Ascending aorta (tissue), 2 donors: ENCODE data around the gene ADAT2. TPM values are rescaled to one million over a fixed set of nuclear protein-coding genes. Genes with fewer than 3 reads are reported as not detected.

Source experiments
- DNase-seq, 2 donors: peaks; one replicate each; pipeline ENCODE4 v3.0.0-alpha.2; 2019; ENCODE audit warnings: low spot score in 2 of 2
- H3K27ac ChIP-seq, 2 donors: fragments of 200-600 bp; sonication (generic); one replicate each; pipeline ENCODE4 v1.5.1; 2016 to 2017; ENCODE audit warnings: mild to moderate bottlenecking in 1 of 2
- H3K27me3 ChIP-seq: fragments of 200-600 bp; sonication (generic); one replicate; pipeline ENCODE4 v1.5.1; 2017
- H3K36me3 ChIP-seq, 2 donors: fragments of 200-600 bp; sonication (generic); one replicate each; pipeline ENCODE4 v1.5.1; 2016
- H3K4me1 ChIP-seq, 2 donors: fragments of 200-600 bp; sonication (generic); one replicate each; pipeline ENCODE4 v1.5.1; 2016 to 2017; ENCODE audit warnings: mild to moderate bottlenecking in 1 of 2
- H3K4me3 ChIP-seq, 2 donors: fragments of 200-600 bp; sonication (generic); one replicate each; pipeline ENCODE4 v1.5.1; 2016 to 2017; ENCODE audit warnings: mild to moderate bottlenecking in 1 of 2
- H3K9me3 ChIP-seq, 2 donors: fragments of 200-600 bp; sonication (generic); one replicate each; pipeline ENCODE4 v1.5.1; 2016
- intact Hi-C: fragments of 100-400 bp; cut with DNase I; formaldehyde crosslinking; loops from one replicate; pipeline ENCODE4 v1.15.1; 2023
- total RNA-seq: library from RNA; depleted of rRNA; stranded (reverse); fragments of >200 nt; gene quantifications from one replicate; pipeline ENCODE4 v1.1.0, GENCODE V29; 2016
- TF ChIP-seq, protein P1 (sequence below), 3 experiments: fragments of 200-600 bp in 2 of 3; fragments of 450-650 bp in 1 of 3; sonication (generic) in 2 of 3; IDR thresholded peaks; one replicate each; pipeline ENCODE4 v1.5.1; 2016 to 2019; ENCODE audit warnings: antibody characterized with exemption in 3 of 3, mild to moderate bottlenecking in 1 of 3, moderate library complexity in 1 of 3

Gene ADAT2
- total RNA-seq, 1 donor from 2014 or later: 24.8 TPM

DNA sequence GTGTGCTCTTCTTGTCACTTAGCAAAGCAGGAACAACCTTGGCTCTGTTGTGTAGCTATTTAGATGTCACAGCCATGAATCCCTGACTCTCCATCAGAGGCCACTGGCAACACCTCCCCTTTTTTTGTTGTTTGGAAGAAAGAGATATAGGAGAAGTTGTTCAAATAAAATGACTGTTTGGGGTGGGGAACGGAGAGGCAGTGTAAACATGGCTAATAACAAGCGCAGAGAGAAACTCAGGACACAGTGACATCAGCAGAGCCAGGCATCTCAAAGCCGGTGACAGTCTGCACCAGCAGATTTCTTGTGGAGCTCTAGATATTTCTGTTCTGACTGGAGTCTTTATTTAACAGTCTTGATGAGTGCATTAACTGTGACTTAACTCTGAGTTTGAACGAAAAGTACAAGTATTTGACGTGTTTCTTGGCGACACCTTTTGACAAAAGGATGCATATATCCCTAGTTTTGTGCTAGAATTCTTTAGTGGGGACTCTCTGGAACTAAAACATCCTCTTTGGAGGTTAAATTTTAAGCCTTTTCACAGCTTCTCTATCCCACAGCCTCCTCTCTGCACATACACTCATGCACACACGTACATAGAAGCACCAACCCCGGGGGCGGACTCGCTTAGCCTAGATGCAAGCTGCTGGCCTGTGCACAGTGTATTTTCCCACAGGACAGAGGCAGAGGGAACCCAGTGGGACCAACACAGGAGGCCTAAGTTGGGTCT is 53.8 kb downstream of the ADAT2 start:
- intact Hi-C loops: loop anchor here (5.0 kb wide), 1 partner anchor 49 kb away; no protein-coding TSS in a partner anchor
- Histone ChIP-seq H3K9me3 (no peaks in the 10 kb centered on the region), H3K4me3 (no peak overlapping the region), H3K27me3 (no peaks in the 10 kb centered on the region), H3K4me1 (peaks cover 5 to 19% of the 10 kb centered on the region in 2 donors), H3K36me3 (no peaks in the 10 kb centered on the region), H3K27ac (peak overlapping the region in 1 of 2 donors; percentile 63)
- DNase-seq: no peak
- TF ChIP-seq, protein P1, sequence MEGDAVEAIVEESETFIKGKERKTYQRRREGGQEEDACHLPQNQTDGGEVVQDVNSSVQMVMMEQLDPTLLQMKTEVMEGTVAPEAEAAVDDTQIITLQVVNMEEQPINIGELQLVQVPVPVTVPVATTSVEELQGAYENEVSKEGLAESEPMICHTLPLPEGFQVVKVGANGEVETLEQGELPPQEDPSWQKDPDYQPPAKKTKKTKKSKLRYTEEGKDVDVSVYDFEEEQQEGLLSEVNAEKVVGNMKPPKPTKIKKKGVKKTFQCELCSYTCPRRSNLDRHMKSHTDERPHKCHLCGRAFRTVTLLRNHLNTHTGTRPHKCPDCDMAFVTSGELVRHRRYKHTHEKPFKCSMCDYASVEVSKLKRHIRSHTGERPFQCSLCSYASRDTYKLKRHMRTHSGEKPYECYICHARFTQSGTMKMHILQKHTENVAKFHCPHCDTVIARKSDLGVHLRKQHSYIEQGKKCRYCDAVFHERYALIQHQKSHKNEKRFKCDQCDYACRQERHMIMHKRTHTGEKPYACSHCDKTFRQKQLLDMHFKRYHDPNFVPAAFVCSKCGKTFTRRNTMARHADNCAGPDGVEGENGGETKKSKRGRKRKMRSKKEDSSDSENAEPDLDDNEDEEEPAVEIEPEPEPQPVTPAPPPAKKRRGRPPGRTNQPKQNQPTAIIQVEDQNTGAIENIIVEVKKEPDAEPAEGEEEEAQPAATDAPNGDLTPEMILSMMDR (IDR thresholded peaks at IDR 0.05): no peak

DNA sequence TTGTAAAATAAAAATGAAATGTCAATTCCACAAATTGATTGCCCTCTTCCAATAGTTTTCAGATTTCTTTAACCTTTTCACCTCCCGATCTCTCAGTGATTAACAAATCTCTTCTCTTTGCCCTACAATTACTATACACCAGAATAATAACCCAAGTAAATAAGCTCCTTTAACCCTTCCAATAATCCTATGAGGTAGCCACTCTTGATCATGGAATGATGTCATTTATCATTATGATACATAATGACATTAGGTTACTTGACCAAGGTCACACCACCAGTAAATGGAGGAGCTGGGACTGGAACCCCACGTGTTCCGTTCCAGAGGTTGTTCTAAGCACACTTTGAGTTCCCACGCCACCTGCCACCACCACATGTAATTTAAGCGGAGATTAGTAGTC is 54.8 kb downstream of the ADAT2 start:
- intact Hi-C loops: loop anchor here (5.0 kb wide), 1 partner anchor 48 kb away; no protein-coding TSS in a partner anchor
- Histone ChIP-seq H3K36me3 (no peaks in the 10 kb centered on the region), H3K9me3 (no peaks in the 10 kb centered on the region), H3K27me3 (no peaks in the 10 kb centered on the region), H3K4me3 (no peak overlapping the region), H3K4me1 (peaks cover 0 to 9% of the 10 kb centered on the region in 2 donors), H3K27ac (no peak overlapping the region)
- TF ChIP-seq, protein P1 (IDR thresholded peaks at IDR 0.05): no peak
- no peak for DNase-seq

DNA sequence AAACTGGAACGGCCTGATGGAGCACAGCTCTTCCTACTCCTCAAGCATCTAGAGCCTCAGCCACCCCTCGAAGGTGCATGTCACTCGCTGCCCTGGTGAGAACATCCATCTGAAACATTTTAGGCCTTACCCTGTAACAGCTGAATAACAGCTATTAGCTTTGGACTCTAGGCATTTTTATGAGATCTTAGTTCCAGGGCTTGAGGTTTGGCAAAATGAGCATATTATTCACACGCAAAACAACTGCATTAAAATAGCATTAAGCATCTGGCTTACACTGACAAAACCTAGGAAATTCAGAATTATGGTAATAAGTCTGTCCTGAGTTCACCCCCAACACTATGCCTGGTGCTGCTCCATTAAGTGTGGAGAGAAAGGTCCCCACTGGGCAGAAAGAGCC is 56.1 kb downstream of the ADAT2 start:
- no peaks in the 10 kb centered on the region for H3K27me3 ChIP-seq
- H3K4me1 ChIP-seq: peaks cover 0 to 3% of the 10 kb centered on the region in 2 donors
- DNase-seq: no peak
- TF ChIP-seq, protein P1 (IDR thresholded peaks at IDR 0.05): no peak
- H3K36me3 ChIP-seq: no peaks in the 10 kb centered on the region
- H3K27ac ChIP-seq: peak overlapping the region in 1 of 2 donors; percentile 38
- H3K4me3 ChIP-seq: no peak overlapping the region
- intact Hi-C loops: no loop called here
- H3K9me3 ChIP-seq: no peaks in the 10 kb centered on the region

DNA sequence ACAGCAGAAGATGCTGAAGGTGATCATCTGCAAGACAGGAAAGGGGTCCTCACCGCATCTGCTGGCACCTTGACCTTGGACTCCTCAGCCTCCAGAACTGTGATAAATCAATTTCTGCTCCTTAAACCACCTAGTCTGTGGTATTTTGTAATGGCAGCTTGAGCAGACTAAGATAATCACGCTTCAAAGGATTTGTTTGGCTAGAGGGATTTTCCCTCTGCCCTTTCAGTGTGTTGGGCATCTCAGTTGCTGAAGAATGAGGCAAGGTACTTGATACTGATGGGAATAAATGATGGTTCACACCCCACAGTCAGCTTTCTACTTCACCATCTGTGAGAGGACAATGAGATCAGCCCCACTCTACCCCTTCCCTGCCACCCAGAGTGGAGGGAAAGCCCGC is 60.2 kb downstream of the ADAT2 start:
- Histone ChIP-seq H3K27ac (no peak overlapping the region), H3K36me3 (no peaks in the 10 kb centered on the region), H3K4me1 (no peaks in the 10 kb centered on the region), H3K4me3 (no peak overlapping the region), H3K27me3 (no peaks in the 10 kb centered on the region), H3K9me3 (no peaks in the 10 kb centered on the region)
- intact Hi-C loops: no loop called here
- DNase-seq: no peak
- TF ChIP-seq, protein P1 (IDR thresholded peaks at IDR 0.05): no peak

DNA sequence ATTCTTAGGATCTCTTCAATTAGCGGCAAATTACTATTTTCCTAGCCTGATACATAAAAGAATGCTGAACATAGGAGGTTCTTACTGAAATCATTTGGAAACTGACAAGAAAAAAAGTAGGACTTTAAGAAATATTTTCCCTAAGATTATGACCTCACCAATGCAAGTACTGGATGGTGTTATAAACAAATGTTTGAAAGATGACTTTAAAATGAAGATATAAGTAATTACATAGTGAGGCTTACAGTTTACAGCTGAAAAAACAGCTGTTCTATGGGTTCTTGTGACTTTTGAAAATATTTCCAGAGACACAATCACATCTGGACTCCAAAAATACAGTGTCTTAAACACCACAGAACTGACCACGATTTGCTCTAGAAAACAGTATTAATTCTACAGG is 64.9 kb downstream of the ADAT2 start:
- no peaks in the 10 kb centered on the region for H3K9me3 ChIP-seq
- no peak overlapping the region for H3K4me3 ChIP-seq
- no peak for DNase-seq
- H3K36me3 ChIP-seq: no peaks in the 10 kb centered on the region
- H3K4me1 ChIP-seq: no peaks in the 10 kb centered on the region
- no peaks in the 10 kb centered on the region for H3K27me3 ChIP-seq
- intact Hi-C loops: no loop called here
- H3K27ac ChIP-seq: no peak overlapping the region
- TF ChIP-seq, protein P1 (IDR thresholded peaks at IDR 0.05): no peak
